SK-N-SH treated with all-trans-retinoic acid at 6 μM for 48 hours (cell line): ENCODE results near the gene TRIM37.

Experiments used
- CSRNP3 ChIP-seq: fragments of 250-450 bp; sonication (Bioruptor Pico); IDR thresholded peaks from 2 replicates; pipeline ENCODE4 v1.5.1; 2021; ENCODE audit warnings: mild to moderate bottlenecking, moderate library complexity
- OSR1 ChIP-seq: fragments of 250-450 bp; sonication (Bioruptor Pico); IDR thresholded peaks from 2 replicates; pipeline ENCODE4 v1.8.0; 2022; ENCODE audit warnings: moderate library complexity, mild to moderate bottlenecking, inconsistent platforms
- PATZ1 ChIP-seq: fragments of 250-450 bp; sonication (Bioruptor Pico); IDR thresholded peaks from 2 replicates; pipeline ENCODE4 v1.8.0; 2020; ENCODE audit warnings: mild to moderate bottlenecking, moderate library complexity, borderline replicate concordance
- ZC3H10 ChIP-seq: fragments of 250-450 bp; sonication (Bioruptor Pico); IDR thresholded peaks from 2 replicates; pipeline ENCODE4 v1.5.1; 2021; ENCODE audit warnings: mild to moderate bottlenecking, moderate library complexity

- TF ChIP-seq CSRNP3 (CRISPR knock-in tag) (no peak), ZC3H10 (no peak), OSR1 (CRISPR knock-in tag) (no peak), PATZ1 (CRISPR knock-in tag) (no peak)
Measured at GRCh38 chr17:58969156-58969555, 137.5 kb downstream of the TRIM37 start.
